HepG2 (cell line): ENCODE results near the gene EPN3. TPM values are rescaled to one million over a fixed set of nuclear protein-coding genes. Genes with fewer than 3 reads are reported as not detected.

Experiments
- ATF6 ChIP-seq: sonication (generic); formaldehyde crosslinking; conservative IDR thresholded peaks from 2 replicates; pipeline ENCODE4 v1.4.0; 2020; ENCODE audit warnings: missing genetic modification reagents
- CEBPG ChIP-seq: IDR thresholded peaks from 2 replicates; pipeline ENCODE4 v1.6.1; 2016
- GATAD2A ChIP-seq: IDR thresholded peaks from 2 replicates; pipeline ENCODE4 v1.6.1; 2016
- PAXIP1 ChIP-seq: sonication (generic); formaldehyde crosslinking; conservative IDR thresholded peaks from 2 replicates; pipeline ENCODE4 v1.4.0; 2020; ENCODE audit warnings: mild to moderate bottlenecking, missing genetic modification reagents, moderate library complexity
- PLRG1 ChIP-seq: fragments of 450-650 bp; conservative IDR thresholded peaks from 2 replicates; pipeline ENCODE4 v1.6.1; 2016
- SP2 ChIP-seq: sonication (generic); formaldehyde crosslinking; IDR thresholded peaks from 2 replicates; pipeline ENCODE4 v1.5.1; 2020; ENCODE audit warnings: mild to moderate bottlenecking, missing genetic modification reagents
- TFE3 ChIP-seq: IDR thresholded peaks from 2 replicates; pipeline ENCODE4 v1.6.1; 2016
- ZBTB37 ChIP-seq: sonication (generic); formaldehyde crosslinking; IDR thresholded peaks from 2 replicates; pipeline ENCODE4 v1.4.0; 2020; ENCODE audit warnings: mild to moderate bottlenecking, missing genetic modification reagents
- ZNF367 ChIP-seq: sonication (generic); formaldehyde crosslinking; IDR thresholded peaks from 2 replicates; pipeline ENCODE4 v1.4.0; 2020; ENCODE audit warnings: missing genetic modification reagents, borderline replicate concordance
- ZNF550 ChIP-seq: sonication (generic); formaldehyde crosslinking; IDR thresholded peaks from 2 replicates; pipeline ENCODE4 v1.4.0; 2020; ENCODE audit warnings: mild to moderate bottlenecking, missing genetic modification reagents, borderline replicate concordance
- ZNF556 ChIP-seq: sonication (generic); formaldehyde crosslinking; IDR thresholded peaks from 2 replicates; pipeline ENCODE4 v1.4.0; 2020; ENCODE audit warnings: mild to moderate bottlenecking, missing genetic modification reagents, borderline replicate concordance
- ZNF687 ChIP-seq: sonication (generic); formaldehyde crosslinking; IDR thresholded peaks from 2 replicates; pipeline ENCODE4 v1.5.1; 2020; ENCODE audit warnings: mild to moderate bottlenecking, missing genetic modification reagents, moderate library complexity
- polyA plus RNA-seq, 8 experiments: library from polyadenylated mRNA; depleted of rRNA in 3 of 8; stranded (reverse) in 7 of 8; unstranded in 1 of 8; fragments of >200 nt; fragmentation: Illumina TruSeq in 4 of 8; extraction: Trizol in 4 of 8; gene quantifications; 2 replicates each; pipeline versions ENCODE4 v1.2.1 to v1.2.3, GENCODE V29; 2011 to 2016; ENCODE audit warnings: low read depth in 4 of 8, missing spikeins in 1 of 8, mixed read lengths in 1 of 8; ENCODE audit not compliant: insufficient read depth in 1 of 8
- total RNA-seq, 5 experiments: library from RNA; depleted of rRNA; stranded (reverse); fragments of >200 nt; fragmentation: Illumina TruSeq; extraction: Trizol; gene quantifications; 2 replicates each; pipeline ENCODE4 v1.2.3, GENCODE V29; 2016; ENCODE audit warnings: low read depth in 1 of 5
- TF ChIP-seq, protein P1 (sequence below): sonication (generic); formaldehyde crosslinking; conservative IDR thresholded peaks from 2 replicates; pipeline ENCODE4 v1.4.0; 2020; ENCODE audit warnings: missing genetic modification reagents

Gene EPN3
- total and polyA plus RNA-seq, 2 of the 13 experiments (the other 11 are each of a cell fraction or from before 2014, with no cell fraction given), result 0.11 to 0.95 TPM

GRCh38 chr17:50541716-50542688, 9.5 kb downstream of the EPN3 start (continued):
- TF ChIP-seq PAXIP1 (CRISPR knock-in tag) (no peak; the same call in 1 of the 2 replicates), CEBPG (peak; percentile 27), TFE3 (CRISPR knock-in tag) (no peak; the same call in 1 of the 2 replicates), ZNF550 (CRISPR knock-in tag) (no peak; the same call in 1 of the 2 replicates), PLRG1 (no peak), ZNF367 (CRISPR knock-in tag) (no peak; the same call in 1 of the 2 replicates), SP2 (CRISPR knock-in tag) (no peak; the same call in 1 of the 2 replicates), ZBTB37 (CRISPR knock-in tag) (no peak), GATAD2A (no peak), ZNF687 (peak; percentile 95), ATF6 (CRISPR knock-in tag) (no peak), ZNF556 (CRISPR knock-in tag) (peak; percentile 89)
- TF ChIP-seq, protein P1, sequence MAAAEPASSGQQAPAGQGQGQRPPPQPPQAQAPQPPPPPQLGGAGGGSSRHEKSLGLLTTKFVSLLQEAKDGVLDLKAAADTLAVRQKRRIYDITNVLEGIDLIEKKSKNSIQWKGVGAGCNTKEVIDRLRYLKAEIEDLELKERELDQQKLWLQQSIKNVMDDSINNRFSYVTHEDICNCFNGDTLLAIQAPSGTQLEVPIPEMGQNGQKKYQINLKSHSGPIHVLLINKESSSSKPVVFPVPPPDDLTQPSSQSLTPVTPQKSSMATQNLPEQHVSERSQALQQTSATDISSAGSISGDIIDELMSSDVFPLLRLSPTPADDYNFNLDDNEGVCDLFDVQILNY, result peak; percentile 73
